ENCODE results near the gene RANBP17. TPM values are rescaled to one million over a fixed set of nuclear protein-coding genes. Genes with fewer than 3 reads are reported as not detected.

Gene RANBP17
- total and polyA plus RNA-seq, 2 of the 4 experiments (the other 2 are of a cell fraction) = 8.2 to 29.0 TPM

- H3K27me3 ChIP-seq (ENCODE audit: control insufficient read depth, insufficient read depth, low read length) = no peaks in the 10 kb centered on the region
- H3K4me2 ChIP-seq (ENCODE audit: low read depth, low read length) = no peak overlapping the region
- no peak overlapping the region for H4K8ac ChIP-seq (ENCODE audit: low read depth in 2 of 2, low read length in 2 of 2)
- DNase-seq = peak; percentile 34
- no peaks in the 10 kb centered on the region for H3K4me1 ChIP-seq (ENCODE audit: control insufficient read depth, insufficient read depth, low read length)
- H3K9me3 ChIP-seq (ENCODE audit: control insufficient read depth, insufficient read depth, low read length) = no peaks in the 10 kb centered on the region
- no peak overlapping the region for H3K14ac ChIP-seq (replicated peaks; ENCODE audit: low read depth, low read length)
- no peaks in the 10 kb centered on the region for H4K20me1 ChIP-seq (ENCODE audit: insufficient read depth, low read length)
- no peak overlapping the region for H3K27ac ChIP-seq (ENCODE audit: insufficient read depth, low read length)
- no peak overlapping the region for H2AFZ ChIP-seq (replicated peaks; ENCODE audit: low read length, poor library complexity)
- H2AK5ac ChIP-seq (ENCODE audit: low read depth, low read length) = no peak overlapping the region
- TF ChIP-seq CHD1 (IDR thresholded peaks at IDR 0.05; ENCODE audit: low read depth, low read length) (no peak), POLR2A (IDR thresholded peaks at IDR 0.05; ENCODE audit: low read depth, low read length) (no peak), RCOR1 (IDR thresholded peaks at IDR 0.05; ENCODE audit: insufficient replicate concordance, low read length) (no peak), CEBPB (IDR thresholded peaks at IDR 0.05; ENCODE audit: low read depth, low read length) (no peak), MXI1 (IDR thresholded peaks at IDR 0.05; ENCODE audit: borderline replicate concordance, low read depth, low read length) (no peak), CTCF (conservative IDR thresholded peaks at IDR 0.05; ENCODE audit: low read depth, low read length) (no peak), RFX5 (IDR thresholded peaks at IDR 0.05; ENCODE audit: low read depth, low read length) (no peak), MAZ (IDR thresholded peaks at IDR 0.05; ENCODE audit: borderline replicate concordance, low read depth, low read length) (no peak)
- in situ Hi-C loops (cut with MboI; ENCODE audit: low sequenced_read_pairs) (no loop called here), dilution Hi-C loops (cut with HindIII; ENCODE audit: low sequenced_read_pairs, unreplicated experiment) (no loop called here), intact Hi-C loops (cut with micrococcal nuclease) (no loop called here)
- H3K36me3 ChIP-seq (ENCODE audit: control insufficient read depth, insufficient read depth, low read length) = no peaks in the 10 kb centered on the region; the same call in 1 of the 2 replicates
- no peak overlapping the region for H2AK9ac ChIP-seq (replicated peaks; ENCODE audit: low read depth, low read length, poor library complexity)
- H3K23ac ChIP-seq (ENCODE audit: low read depth, low read length) = no peak overlapping the region
- ATAC-seq (ENCODE audit: low read depth) = no peak
- H2BK120ac ChIP-seq (ENCODE audit: low read depth, low read length) = no peak overlapping the region
- H3K9me1 ChIP-seq (ENCODE audit: insufficient read depth, low read length) = no peaks in the 10 kb centered on the region
- no peak overlapping the region for H2BK20ac ChIP-seq (ENCODE audit: low read depth, low read length)
- no peak overlapping the region for H2BK5ac ChIP-seq (ENCODE audit: low read depth, low read length, poor library complexity, severe bottlenecking)
- no peak overlapping the region for H3K9ac ChIP-seq (ENCODE audit: low read depth, low read length)
- POLR2A ChIA-PET (ENCODE audit: unreplicated experiment) = no interaction called here
- no peak overlapping the region for H4K91ac ChIP-seq (ENCODE audit: insufficient read depth, low read depth, low read length)
- no CpG with 5 or more reads among the region's 1 CpG for WGBS, 2 experiments (ENCODE audit: extremely low coverage in 2 of 2, insufficient read length in 1 of 2)
- H2BK15ac ChIP-seq (ENCODE audit: low read depth, low read length) = no peak overlapping the region
- no peak overlapping the region for H4K5ac ChIP-seq (ENCODE audit: low read depth, low read length)
- H3K18ac ChIP-seq (ENCODE audit: low read depth, low read length) = no peak overlapping the region
- no peaks in the 10 kb centered on the region for H3K79me1 ChIP-seq (ENCODE audit: low read depth in 1 of 2, low read length in 2 of 2)
- no TSS peak for BruUV-seq (replicated peaks)
- no peak overlapping the region for H3K4me3 ChIP-seq (ENCODE audit: insufficient read depth, low read depth, low read length)
- no peak overlapping the region for H3K4ac ChIP-seq (ENCODE audit: low read depth, low read length)
- CTCF ChIA-PET = interaction anchor here (1.7 kb wide), 1 partner anchor 9 kb away, joined by 3 read pairs; no protein-coding TSS in a partner anchor
- H3K56ac ChIP-seq (ENCODE audit: extremely low read depth, insufficient read depth, low read length) = no peak overlapping the region
These were observed 374.8 kb downstream of the RANBP17 start for GRCh38 chr5:171236651-171237050.

Measured in IMR-90 (cell line).